ENCODE measurements around the gene MAN2A2.

The MAN2A2 gene

GRCh38 chr15:90902840-90903732 is at the start of gene MAN2A2:
Gene MAN2A2, plus strand, starts transcription at chr15:90903302. Its CDS starts 906 bp downstream, at chr15:90904208.
- no peak for DNase-seq

GRCh38 chr15:90855139-90855538 is 48.0 kb upstream of the MAN2A2 start:
- no peak for DNase-seq

GRCh38 chr15:90857337-90857736 is 45.8 kb upstream of the MAN2A2 start:
- no peak for DNase-seq

- no peak for DNase-seq
Measured at GRCh38 chr15:90857883-90858443, 45.1 kb upstream of the MAN2A2 start.

- DNase-seq = no peak
Measured at GRCh38 chr15:90859234-90860131, 43.6 kb upstream of the MAN2A2 start.

GRCh38 chr15:90860450-90860849 is 42.7 kb upstream of the MAN2A2 start:
- no peak for DNase-seq

- DNase-seq = no peak
Measured at GRCh38 chr15:90860942-90861675, 42.0 kb upstream of the MAN2A2 start.

- DNase-seq = no peak
Measured at GRCh38 chr15:90862487-90862886, 40.6 kb upstream of the MAN2A2 start.

- no peak for DNase-seq
Measured at GRCh38 chr15:90862964-90863778, 39.9 kb upstream of the MAN2A2 start.

- DNase-seq = no peak
Measured at GRCh38 chr15:90863987-90864386, 39.1 kb upstream of the MAN2A2 start.

GRCh38 chr15:90864507-90864906 is 38.6 kb upstream of the MAN2A2 start:
- DNase-seq = no peak

GRCh38 chr15:90865702-90866101 is 37.4 kb upstream of the MAN2A2 start:
- no peak for DNase-seq

- no peak for DNase-seq
Measured at GRCh38 chr15:90866161-90866715, 36.9 kb upstream of the MAN2A2 start.

- no peak for DNase-seq
Measured at GRCh38 chr15:90866800-90867199, 36.3 kb upstream of the MAN2A2 start.

GRCh38 chr15:90868261-90868689 is 34.8 kb upstream of the MAN2A2 start, which contains the start of gene FURIN:
Gene FURIN, plus strand, starts transcription at chr15:90868588. Its CDS starts 7,153 bp downstream, at chr15:90875741.
- DNase-seq = no peak

GRCh38 chr15:90869140-90869541 is 34.0 kb upstream of the MAN2A2 start:
- DNase-seq = no peak

GRCh38 chr15:90869601-90870353 is 33.3 kb upstream of the MAN2A2 start:
- DNase-seq = peak; percentile 78

- DNase-seq = no peak
Measured at GRCh38 chr15:90870354-90871138, 32.6 kb upstream of the MAN2A2 start.

- DNase-seq = no peak
Measured at GRCh38 chr15:90871139-90871715, 31.9 kb upstream of the MAN2A2 start.
